NOMO-1 treated with dmso at 0.1 percent for 144 hours (cell line): ENCODE measurements around the gene SAMSN1.
"Not testable (repeated sequence)": the region's sequence is repeated elsewhere in the genome, so short reads cannot be mapped to it uniquely, and the experiment has no call there.

ENCODE experiments used
- DNase-seq: peaks from one replicate; lab custom pipeline; 2025; ENCODE audit not compliant: unreplicated experiment; lab: John Stamatoyannopoulos, UW

Gene SAMSN1

DNA sequence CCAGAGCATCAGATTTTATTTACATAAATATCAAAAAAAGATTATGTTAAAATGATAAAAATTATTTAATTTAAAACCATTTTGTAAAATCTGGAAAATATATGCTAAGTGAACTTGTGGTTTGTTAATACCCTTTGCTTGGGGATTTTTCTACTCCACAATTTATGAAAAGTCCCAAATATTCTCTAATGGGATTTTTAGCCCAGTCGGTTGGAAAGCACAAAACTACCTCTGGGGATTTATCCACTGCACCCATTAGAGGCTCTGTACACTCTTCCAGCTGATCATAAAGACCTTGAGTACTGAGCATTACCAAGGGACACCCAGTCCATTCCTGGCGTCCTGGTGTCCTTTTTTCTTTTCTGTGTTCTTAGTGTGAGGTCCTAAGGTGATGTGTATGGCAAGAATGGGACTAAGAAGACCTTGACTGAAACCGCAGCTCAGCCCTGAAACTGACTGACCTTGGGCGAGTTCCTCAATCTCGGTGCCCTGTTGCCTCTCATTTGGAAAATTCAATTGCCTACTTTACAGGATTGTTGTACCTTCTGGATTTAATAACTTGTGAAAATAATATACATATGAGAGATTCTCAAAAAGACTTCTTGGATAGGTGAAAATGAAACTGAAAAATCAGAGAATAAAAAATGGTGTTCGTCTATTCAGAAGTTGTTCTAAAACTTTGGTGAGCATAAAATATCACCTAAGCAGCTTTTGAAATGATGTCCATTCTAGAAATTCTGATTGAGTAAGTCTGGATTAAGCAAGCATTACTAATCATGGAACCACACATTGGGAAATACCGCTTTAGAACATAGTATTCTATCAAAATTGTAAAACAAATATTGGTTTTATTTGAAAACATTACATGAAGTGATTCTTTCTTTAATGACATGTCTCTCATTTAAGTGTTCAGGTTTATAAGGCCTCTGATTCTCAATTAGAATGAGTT is 21.5 kb upstream of the SAMSN1 start:
- peak; percentile 46 for DNase-seq

- DNase-seq = no peak
Measured at GRCh38 chr21:14566894-14567293, 20.8 kb upstream of the SAMSN1 start.

DNA sequence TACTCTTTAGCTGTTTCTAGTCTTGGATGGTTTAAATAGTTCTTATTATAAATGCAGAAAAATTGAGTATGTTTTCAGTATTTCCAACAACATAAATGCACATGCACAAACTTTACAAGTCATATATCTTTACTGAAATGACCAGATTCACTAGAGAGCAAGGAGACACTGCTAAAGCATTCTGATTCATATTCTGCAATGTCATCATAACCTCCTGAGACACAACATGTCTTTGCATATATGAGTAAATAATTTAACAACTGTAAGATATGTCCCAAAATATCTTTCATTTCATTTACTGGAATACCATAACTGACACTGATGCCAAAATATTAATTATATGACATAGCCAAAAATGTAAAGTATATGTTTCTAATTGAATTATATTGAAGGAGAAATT is 16.8 kb upstream of the SAMSN1 start:
- no peak for DNase-seq

DNA sequence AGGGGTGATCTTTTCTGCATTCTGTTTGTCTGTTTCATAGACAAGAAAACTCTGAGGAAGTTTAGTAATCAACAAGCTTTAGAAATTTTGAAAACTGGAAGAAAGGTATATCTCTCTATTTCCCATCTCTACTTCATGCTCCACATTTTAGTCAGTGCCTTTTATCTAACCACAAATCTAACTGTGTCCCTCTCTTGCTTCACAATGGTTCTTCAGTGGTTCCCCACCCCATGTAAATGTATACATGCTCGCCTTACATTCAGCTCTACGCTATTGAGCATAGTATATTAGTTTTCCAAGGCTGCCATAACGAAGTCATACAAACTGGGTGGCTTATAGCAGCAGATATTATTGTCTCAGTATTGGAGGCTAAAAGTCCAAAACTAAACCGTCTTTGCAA is 14.4 kb upstream of the SAMSN1 start:
- DNase-seq = no peak

DNA sequence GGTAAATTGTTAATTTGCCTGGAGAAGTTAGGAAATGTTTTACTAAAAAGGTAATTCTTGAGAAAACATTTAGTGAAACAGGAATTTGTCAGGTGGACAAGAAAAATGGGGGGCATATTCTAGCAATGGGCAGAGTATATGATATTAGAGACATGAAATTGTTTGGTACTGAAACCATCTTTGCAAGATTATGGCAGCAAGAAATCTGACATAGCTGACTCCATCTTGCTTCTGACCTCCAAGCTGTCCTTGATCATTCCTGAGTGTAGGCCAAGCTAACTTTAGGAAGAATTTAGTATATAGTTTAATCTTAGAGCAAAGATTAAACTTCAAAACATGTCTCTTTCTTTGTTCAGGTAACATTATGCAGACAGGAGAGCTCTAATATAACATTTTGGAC is 14.0 kb upstream of the SAMSN1 start:
- DNase-seq = no peak

DNA sequence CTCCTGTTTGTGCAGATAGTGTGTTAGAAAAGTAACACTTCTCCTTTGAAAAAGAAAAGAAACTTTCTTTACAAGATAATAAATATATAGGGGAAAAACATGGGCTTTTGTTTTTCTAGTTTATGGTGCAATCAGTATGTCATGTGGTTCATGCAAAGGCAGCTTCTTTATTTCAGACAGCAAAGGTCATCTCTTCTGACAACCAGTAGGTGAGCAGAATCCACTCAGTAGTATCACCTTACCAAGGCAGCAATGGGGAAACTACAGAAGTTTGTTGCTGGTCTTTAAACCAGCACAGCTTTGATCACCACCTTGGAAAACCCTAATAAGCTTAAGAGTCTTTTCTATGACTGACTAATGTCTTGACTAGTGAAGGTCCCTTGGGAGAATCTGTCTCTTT is 13.0 kb upstream of the SAMSN1 start:
- DNase-seq = no peak

- no peak for DNase-seq
Measured at GRCh38 chr21:14557413-14557812, 11.3 kb upstream of the SAMSN1 start.

- no peak for DNase-seq
Measured at GRCh38 chr21:14554948-14555347, 8.8 kb upstream of the SAMSN1 start.

DNA sequence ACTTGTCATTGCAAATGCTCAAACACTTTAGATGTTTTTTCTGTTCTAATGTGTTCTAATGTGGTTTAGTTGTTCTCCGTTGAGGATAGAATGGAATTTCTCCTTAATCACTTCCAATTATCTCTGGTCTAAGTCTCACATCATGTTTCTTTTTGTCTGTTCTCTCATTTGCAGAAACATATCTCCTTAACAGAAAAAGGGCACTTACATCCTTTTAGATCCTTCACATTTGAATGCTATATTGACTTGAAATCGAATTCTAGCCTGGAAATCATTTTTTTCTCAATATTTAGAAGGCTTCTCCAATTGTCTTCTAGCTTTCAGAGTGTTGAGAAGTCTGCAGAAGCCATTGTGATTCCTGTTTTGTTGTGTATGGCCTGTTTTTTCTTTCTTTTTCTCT is 7.3 kb upstream of the SAMSN1 start:
- no peak for DNase-seq

DNA sequence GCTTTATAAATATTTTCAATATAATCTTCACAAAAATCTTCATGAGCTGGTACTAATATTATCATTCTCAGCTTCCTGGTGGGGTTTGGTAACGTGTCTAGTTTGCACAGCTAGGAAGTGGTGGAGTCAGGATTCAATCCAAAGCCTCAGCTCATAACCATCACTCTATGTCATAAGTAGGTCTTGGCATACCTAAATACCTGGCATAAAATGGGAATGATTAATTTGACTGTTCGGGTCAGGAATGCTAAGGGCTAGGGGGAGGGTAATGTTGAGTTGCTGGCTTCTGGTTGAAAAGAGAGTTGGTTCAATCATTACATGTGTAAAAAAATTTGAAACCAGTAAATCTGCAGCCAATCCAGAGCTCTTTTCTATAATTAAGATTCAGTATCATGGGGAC is 5.6 kb upstream of the SAMSN1 start:
- DNase-seq = no peak

GRCh38 chr21:14550135-14550534 is 4.0 kb upstream of the SAMSN1 start:
- DNase-seq = no peak

DNA sequence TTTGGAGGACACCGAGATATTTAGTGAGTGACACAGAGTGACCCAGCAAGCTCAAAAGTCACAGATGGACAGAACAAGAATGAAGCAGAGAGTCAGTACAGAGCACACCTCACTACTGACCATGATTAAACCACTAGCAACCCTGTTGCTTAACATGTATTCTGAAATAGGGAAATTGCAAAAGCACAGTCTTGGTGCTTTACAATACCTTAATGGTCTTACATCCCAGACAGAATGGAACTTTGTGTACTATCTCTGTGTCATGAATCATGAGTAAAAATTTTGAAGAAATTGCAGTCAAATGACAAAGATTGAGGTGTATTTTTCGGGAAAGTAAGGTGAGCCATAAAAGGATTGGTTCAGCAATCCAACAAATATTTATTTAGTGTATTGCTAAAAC is 2.7 kb upstream of the SAMSN1 start:
- DNase-seq = peak; percentile 63

- no peak for DNase-seq
Measured at GRCh38 chr21:14547834-14548513, 1.9 kb upstream of the SAMSN1 start.

GRCh38 chr21:14546719-14547118 is 604 bp upstream of the SAMSN1 start:
- not testable (repeated sequence) for DNase-seq

DNA sequence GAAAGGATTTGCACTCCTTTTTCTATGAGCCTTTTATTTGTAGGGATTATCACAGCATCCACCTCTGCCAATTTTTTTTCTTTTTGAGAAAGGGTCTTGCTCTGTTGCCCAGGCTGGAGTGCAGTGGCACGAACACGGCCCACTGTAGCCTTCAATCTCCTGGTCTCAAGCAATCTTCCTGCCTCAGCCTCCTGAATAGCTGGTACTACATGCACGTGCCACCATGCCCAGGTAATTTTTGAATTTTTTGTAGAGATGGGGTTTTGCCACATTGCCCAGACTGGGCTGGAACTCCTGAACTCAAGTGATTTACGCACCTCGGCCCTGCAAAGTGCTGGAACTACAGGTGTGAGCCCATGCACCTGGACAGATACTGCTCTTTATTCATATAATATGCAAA is 2.1 kb downstream of the SAMSN1 start:
- DNase-seq = no peak

DNA sequence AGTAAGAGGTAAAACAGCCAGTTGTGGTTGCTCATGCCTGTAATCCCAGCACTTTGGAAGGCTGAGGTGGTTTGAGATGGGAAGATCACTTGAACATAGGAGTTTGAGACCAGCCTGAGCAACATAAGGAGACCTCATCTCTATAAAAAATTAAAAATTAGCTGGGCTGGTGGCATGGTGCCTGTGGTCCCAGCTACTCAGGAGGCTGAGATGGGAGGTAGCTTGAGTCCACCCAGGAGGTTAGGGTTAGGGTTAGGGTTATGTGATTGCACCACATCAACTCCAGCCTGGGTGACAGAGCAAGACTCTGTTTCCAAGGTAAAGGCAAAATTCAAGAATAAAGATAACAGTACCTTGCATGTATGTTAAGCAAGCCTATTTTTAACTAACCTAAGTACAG is 3.5 kb downstream of the SAMSN1 start:
- DNase-seq = no peak

DNA sequence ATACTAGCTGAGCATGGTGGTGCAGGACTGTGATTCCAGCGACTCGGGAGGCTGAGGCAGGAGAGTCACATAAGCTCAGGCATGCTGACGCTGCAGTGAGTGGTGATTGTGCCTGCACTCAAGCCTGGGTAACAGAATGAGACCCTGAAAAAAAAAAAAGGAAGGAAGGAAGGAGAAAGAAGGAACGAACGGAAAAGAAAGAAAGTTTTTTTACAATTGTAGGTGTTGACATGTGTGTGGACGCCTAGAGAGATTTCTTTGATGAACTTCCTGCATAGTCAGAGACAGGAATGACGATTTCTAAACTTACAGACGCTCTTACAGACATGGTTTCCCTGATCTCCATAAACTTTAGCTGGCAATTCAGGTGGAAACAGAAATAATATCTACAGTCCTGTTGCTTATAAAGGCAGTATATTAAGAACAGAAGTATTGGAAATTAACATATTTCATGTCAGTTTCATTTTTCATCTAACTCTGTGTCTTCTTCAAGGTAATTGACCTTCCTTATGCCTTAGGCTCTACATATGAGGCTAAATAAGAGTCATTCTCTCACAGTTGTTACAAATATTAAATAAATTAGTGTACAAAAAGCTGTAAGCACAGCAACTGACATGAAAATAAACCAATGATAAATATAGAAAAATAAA is 4.1 kb downstream of the SAMSN1 start:
- DNase-seq = no peak

GRCh38 chr21:14538483-14538882 is 7.6 kb downstream of the SAMSN1 start:
- DNase-seq = no peak

DNA sequence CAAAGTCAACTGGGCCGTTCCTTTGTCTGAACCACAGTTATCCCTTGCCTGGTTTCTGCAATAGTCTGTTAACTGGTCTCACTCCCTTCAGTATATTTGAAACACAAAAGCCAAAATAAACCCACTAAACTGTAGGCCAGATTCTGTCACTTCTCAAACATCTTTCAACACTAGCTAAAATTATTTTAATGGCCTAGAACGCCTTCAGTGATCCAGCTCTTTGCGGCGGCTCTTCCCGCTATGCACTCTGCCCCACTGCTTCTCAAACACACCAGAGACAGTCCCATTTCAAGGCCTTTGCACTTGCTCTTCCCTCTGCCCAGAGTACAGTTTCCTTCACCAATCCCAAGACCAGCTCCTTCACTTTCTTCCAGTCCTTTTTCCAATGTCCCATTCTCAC is 9.2 kb downstream of the SAMSN1 start:
- no peak for DNase-seq

GRCh38 chr21:14535702-14536101 is 10.4 kb downstream of the SAMSN1 start:
- DNase-seq = no peak

- DNase-seq = no peak
Measured at GRCh38 chr21:14533499-14534428, 12.4 kb downstream of the SAMSN1 start.
